22Rv1 (cell line): Measurements from ENCODE around the gene ADGRG2.

Experiments used
- H3K27ac ChIP-seq: fragments of 450-650 bp; 2 replicates; pipeline ENCODE4 v1.5.1; 2017
- CTCF ChIP-seq: fragments of 450-650 bp; IDR thresholded peaks from 2 replicates; pipeline ENCODE4 v1.5.1; 2017; ENCODE audit warnings: mild to moderate bottlenecking
- ZFX ChIP-seq: fragments of 450-650 bp; IDR thresholded peaks from 2 replicates; pipeline ENCODE4 v1.6.1; 2017; ENCODE audit warnings: antibody characterized with exemption, borderline replicate concordance

The ADGRG2 gene

GRCh38 chrX:19133231-19133630, 11.0 kb upstream of the ADGRG2 start:
- H3K27ac ChIP-seq = no peak overlapping the region
- no peak for TF ChIP-seq ZFX
- no peak for TF ChIP-seq CTCF

GRCh38 chrX:19130628-19131027, 8.4 kb upstream of the ADGRG2 start:
- no peak overlapping the region for H3K27ac ChIP-seq
- TF ChIP-seq CTCF (no peak), ZFX (no peak)

- H3K27ac ChIP-seq = no peak overlapping the region
- TF ChIP-seq CTCF (no peak), ZFX (no peak)
These were observed 7.4 kb upstream of the ADGRG2 start for GRCh38 chrX:19129694-19130093.

GRCh38 chrX:19127649-19128168, 5.4 kb upstream of the ADGRG2 start:
- H3K27ac ChIP-seq = no peak overlapping the region
- TF ChIP-seq CTCF (no peak), ZFX (no peak)

- no peak for TF ChIP-seq CTCF
- no peak for TF ChIP-seq ZFX
- no peak overlapping the region for H3K27ac ChIP-seq
These were observed 357 bp upstream of the ADGRG2 start for GRCh38 chrX:19122641-19123009.

GRCh38 chrX:19121466-19121865, 802 bp downstream of the ADGRG2 start:
- no peak overlapping the region for H3K27ac ChIP-seq
- TF ChIP-seq CTCF = no peak
- no peak for TF ChIP-seq ZFX

GRCh38 chrX:19110642-19111041, 11.6 kb downstream of the ADGRG2 start:
- no peak overlapping the region for H3K27ac ChIP-seq
- TF ChIP-seq CTCF = no peak
- no peak for TF ChIP-seq ZFX
